Kidney glomerular epithelial cell (primary cell): Measurements from ENCODE around the gene S100P.
A peak's percentile ranks its signal among the peaks of the same experiment; 100 is the strongest.
"Not testable (repeated sequence)": the region's sequence is repeated elsewhere in the genome, so short reads cannot be mapped to it uniquely, and the experiment has no call there.

Experiments
- DNase-seq: peaks from one replicate; lab custom pipeline; 2025; lab: John Stamatoyannopoulos, UW

Gene S100P

DNA sequence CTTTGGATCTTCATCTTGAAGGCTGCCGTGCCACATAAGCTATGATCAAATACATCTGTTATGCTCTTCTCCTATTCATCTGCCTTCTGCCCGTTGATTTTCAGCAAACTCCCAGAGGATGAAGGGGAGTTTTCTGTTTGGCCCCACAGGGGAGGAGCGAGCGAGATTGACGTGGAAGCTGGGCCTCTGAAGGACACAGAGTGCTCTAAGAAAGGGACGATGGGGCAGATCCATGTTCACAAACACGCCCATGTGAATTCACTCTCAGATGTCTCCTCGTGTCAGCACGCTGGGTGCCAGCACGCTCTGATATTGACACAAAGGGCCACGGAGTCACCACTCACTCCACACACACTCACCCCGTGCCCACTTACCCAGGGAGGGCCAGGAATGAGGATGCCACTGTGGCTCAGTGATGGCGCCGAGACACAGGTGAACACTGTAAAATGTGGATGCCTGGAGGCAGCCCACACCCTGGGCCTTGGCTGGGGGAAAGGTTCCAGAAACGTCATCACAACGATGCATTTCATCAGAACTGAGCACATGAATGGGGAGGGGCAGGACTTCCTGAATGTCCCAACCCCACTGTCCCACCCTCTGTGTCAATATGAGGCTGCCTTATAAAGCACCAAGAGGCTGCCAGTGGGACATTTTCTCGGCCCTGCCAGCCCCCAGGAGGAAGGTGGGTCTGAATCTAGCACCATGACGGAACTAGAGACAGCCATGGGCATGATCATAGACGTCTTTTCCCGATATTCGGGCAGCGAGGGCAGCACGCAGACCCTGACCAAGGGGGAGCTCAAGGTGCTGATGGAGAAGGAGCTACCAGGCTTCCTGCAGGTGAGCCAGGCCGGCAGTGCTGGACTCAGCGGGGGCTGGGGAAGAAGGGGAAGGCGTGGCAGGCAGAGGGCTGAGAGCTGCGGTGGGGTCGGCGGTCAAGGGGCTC lies at the start of gene S100P:
Gene S100P (plus strand): TSS at position 648 of the 946 bp plus-strand sequence. CDS start 55 bp downstream, at position 703.
- DNase-seq: no peak

DNA sequence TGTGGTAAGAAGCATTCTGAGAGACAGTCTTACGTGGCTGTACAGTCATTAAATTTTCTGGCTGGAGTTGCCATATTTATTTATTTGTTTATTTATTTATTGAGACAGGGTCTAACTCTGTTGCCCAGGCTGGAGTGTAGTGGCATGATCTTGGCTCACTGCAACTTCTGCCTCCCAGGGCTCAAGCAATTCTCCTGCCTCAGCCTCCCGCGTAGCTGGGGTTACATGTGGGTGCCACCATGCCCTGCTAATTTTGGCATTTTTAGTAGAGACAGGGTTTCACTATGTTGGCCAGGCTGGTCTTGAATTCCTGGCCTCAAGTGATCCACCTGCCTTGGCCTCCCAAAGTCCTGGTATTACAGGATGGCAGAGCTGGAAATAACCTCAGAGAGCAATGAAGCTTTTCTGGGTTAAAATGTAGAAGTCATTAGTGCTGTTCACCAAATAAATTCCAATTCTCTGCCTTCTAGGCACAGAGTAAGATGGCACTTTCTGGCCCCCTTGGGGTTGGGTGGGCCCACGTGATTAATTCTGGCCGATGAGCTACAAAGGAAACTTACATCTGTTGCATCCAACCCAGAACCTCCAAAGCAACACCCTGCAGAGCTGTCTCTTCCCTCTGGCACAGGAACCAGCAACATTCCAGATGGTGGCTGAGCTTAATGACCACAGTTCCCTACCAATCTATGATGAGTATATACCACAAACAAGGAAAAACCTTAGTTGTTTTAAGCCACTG lies 48.7 kb upstream of the S100P start:
- no peak for DNase-seq

DNA sequence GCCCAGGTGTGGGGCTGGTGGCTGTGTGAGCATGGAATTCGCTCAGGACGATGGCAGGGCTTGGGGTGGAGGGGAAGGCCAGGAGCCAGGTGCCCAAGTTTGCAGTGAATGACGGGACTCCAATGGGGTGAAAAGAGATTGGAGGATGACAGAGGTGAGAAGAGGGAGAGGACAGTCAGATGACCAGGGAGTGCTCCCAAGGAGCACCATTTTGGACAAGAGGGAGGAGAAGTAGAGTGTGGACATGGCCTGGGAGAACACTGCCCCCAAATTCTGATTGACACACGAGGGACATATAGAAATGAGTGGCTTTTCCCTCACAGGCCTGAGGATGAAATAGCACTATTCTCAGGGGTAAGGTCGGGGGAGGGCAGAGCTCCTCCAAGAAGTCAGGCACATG lies 46.5 kb upstream of the S100P start:
- DNase-seq: no peak

DNA sequence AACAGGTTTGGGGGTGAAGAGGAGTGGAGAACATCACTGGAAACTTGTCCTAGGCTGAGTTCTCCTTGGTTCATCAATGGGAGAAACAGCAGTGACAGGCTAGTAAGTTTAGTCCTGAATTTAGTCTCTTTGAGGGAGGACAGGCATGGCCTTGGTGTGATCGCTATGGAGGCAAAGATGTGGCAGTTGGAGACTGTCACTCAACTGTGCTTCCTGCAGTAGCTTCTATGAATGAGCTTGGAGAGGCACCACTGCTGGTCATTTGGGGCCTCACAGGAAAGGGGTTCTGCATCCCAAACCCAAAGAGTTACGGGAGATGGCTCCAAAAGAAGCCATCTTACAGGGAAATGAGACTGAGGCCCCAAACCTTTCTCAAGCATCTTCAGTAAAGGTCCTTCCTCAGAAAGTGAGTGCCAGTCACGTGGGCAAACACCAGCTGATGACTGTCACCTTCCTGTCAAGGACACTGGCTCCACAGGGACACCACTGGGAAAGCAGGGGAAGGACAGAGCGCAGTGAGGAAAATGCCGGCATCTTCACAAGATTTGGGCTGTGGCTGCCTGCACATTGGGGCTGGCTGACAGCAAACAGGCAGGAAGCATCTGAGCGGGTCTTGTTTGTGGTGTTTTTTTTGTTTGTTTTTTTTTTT lies 46.0 kb upstream of the S100P start:
- DNase-seq: no peak

DNA sequence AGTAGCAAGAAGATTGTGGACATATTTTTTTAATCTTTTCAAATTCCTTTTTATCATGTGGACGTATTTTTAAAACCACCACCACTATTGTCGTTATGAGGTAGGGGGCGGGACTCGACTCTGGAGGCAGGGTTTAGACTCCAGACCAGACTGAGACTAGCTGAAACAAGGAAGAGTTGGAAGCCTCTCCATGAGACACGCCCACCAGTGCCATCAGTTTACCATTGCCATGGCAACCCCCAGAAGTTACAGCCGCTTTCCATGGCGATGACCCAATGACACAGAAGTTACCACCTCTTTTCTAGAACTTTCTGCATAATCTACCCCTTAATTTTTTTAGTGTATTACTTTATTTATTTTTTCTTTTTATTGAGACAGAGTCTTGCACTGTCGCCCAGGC lies 44.5 kb upstream of the S100P start:
- no peak for DNase-seq

DNA sequence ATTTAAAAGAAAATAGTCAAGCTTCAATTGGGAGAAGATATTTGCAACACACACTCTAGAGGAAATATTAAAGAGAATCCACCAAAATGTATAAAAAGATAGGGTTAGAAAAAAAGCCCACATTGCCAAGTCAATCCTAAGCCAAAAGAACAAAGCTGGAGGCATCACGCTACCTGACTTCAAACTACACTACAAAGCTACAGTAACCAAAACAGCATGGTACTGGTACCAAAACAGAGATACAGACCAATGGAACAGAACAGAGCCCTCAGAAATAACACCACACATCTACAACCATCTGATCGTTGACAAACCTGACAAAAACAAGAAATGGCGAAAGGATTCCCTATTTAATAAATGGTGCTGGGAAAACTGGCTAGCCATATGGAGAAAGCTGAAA lies 39.5 kb upstream of the S100P start:
- DNase-seq: not testable (repeated sequence)

DNA sequence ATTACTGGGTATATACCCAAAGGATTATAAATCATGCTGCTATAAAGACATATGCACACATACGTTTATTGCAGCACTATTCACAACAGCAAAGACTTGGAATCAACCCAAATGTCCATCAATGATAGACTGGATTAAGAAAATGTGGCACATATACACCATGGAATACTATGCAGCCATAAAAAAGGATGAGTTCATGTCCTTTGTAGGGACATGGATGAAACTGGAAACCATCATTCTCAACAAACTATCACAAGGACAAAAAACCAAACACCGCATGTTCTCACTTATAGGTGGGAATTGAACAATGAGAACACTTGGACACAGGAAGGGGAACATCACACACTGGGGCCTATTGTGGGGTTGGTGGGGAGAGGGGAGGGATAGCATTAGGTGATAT lies 38.4 kb upstream of the S100P start:
- not testable (repeated sequence) for DNase-seq

DNA sequence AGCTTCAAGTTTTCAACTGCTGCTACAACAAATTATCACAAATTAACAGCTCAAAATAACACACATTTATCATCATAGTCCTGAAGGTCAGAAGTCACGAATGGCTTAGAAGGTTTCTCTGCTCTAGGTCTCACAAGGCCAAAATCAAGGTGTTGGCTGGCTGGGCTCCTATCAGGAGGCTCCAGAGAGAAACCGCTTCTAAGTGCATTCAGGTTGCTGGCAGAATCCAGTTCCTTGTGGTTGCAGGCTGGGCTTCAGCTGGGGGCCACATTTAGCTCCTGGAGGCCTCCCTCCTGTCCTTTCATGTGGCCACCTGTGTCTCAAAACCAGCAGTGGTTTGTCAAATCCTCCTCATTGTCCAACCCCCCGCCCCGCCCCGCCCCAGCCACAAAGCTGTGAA lies 37.8 kb upstream of the S100P start:
- DNase-seq: no peak

DNA sequence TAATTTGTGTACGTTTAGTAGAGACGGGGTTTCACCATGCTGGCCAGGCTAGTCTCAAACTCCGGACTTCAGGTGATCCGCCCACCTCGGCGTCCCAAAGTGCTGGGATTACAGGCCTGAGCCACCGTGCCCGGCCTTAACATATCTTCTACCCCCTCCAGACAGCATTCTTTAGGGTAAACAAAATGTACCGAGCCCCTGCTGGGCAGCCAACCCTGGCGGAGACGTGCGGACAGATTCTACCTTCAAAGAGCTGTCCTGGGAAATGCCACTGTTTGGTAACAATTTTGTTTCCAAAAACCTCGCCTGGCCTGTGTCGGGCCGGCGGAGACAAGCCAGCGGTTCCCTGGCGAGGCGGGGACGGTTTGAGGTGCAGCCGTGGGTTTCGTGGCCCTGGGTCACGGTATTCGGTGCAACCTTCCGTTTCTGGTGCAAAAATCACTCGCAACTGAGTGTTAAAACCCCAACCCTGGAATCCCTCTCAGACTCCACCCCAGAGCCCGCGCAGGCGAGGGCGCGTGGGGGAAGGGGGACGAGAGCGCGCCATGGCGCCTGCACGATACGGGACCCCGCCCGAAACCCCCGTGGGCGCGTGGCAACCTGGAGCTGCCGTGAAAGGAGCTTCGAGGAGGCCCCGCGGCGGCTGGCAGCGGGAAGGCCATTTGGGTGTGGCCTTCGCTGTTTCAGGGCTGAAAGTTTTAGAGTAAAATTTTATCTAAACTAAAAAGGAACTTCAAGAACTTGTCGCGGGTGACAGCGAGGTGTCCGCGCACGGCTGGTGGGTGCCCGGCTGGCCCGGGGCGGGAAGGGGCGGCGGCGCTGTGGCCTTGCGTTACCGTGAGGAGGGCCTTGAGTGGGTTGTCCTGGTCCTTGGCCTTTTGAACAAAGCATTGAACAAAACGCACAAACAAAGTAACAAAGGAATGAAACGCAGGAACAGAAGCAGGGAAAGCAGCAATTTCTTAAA lies 36.2 kb upstream of the S100P start:
- no peak for DNase-seq

DNA sequence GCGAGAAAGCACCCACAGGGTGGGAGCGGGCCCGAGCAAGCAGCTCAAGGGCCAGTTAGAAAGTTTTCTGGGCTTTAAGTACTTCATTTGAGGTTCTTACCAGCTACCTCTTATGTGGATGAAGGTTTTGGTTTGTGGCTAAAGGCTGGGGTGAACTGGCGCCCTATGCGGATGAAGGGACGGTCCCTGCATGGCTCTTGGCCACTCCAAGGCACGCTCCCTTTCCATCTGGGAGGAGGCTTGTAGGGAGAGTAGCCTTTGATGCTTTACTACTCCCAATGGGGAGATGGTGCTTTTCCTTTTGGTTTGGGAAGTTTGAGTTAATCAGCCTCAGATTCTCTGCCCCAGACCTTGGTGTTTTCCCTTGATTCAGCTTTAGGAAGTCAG lies 35.5 kb upstream of the S100P start:
- no peak for DNase-seq

DNA sequence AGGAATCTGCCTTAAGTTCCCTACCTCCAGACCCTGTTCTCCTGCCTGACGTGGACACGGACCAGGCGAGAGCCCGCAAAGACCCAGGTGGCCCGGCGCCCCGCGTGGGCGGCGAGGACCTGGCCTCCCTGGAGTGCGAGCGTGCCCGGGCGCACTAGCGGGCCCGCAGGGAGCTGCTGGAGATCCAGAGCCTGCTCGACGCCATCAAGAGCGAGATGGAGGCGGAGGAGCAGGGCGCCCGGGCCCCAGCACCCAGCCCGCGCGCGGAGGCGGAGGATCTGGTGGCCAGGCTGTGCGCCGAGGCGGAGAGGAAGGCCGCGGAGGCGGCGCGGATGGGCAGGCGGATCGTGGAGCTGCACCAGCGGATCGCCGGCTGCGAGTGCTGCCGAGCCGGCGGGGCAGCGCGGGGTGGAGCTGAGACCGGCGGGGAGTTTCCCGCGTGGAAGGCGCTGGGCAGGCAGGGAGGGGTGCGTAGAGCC lies 35.0 kb upstream of the S100P start:
- DNase-seq: no peak

DNA sequence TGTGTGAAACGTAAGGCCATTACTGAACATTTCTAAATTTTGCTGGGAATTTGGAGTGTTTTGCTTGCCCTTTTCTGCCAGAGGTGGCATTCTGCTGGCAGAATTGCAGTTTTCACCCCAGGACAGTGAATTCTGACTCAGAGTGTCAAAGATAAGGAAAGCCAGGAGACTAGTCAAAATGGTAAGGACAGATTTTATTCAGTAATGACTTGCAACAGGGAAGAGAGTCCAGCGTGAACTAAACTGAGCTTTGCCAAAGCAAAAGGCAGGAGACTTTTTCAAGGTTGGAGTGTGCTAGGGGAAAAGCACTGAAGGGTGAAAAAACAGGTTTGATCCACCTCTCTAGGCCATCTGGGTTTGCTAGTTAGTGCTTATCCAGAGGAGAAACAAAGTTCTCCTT lies 33.8 kb upstream of the S100P start:
- no peak for DNase-seq

DNA sequence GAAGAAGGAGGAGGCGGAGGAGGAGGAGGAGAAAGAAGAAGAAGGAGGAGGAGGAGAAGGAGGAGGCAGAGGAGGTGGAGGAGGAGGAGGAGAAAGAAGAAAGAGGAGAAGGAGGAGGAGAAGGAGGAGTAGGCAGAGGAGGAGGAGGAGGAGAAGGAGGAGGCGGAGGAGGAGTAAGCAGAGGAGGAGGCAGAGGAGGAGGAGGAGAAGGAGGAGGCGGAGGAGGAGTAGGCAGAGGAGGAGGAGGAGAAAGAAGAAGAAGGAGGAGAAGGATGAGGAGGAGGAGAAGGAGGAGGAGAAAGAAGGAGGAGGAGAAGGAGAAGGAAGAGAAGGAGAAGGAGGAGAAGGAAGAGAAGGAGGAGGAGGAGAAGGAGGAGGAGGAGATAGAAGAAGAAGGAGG lies 33.2 kb upstream of the S100P start:
- no peak for DNase-seq

DNA sequence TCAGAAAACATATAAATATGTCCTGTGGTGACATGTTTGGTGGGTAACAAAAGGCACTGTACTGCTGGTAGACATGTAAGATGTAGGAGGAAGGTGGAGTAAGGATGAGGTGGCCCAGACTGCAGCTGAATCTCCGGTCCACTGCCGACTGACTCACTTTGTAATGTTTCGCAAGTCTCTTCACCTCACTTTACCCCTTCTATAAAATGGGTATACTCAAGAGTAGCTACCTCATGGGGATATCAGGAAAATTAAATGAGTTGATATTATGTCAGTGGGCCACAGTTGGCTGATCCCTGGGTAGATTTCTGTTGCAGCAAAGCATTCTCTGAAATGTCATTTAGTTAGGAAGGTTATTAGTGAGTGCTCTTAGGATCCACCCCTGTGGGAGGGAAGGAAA lies 31.1 kb upstream of the S100P start:
- no peak for DNase-seq

DNA sequence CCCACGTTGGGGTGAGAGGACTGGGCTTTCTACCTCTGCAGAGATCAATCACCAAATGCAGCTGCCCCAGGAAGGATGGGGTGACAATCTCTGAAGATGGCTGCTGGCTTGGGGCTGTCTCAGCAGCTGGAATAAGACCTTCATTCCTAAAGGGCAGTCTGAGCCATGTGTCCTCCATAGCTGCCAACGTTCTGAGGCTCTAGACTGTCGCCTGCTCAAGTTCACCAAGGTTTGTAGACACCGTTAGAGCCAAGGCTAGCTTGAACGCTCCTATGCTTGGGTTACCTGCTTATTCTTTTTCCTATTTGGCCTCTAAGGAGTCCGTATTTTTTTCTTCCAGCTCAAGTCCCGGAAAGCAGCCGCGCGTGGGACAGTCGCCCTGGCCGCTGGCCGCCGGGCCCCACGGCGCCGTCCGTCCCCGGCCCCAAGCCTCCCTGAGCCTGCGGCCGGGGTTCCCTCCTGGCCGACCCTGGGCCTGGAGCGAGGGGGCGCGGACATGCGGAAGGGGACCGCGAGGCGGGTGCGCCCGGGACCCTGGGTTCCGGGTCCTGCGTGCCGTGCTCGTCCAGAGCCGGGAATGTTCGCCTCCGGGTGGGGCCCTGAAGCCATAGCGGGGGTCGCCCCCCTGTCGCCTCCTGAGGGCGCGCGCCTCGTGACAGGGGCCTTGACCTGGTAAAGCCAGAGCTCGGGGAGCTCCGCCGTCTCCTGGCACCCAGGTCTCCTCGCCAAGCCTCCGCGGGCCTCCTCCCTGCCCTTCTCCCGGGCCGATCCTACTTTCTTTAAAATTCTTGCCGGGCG lies 29.9 kb upstream of the S100P start:
- DNase-seq: no peak

DNA sequence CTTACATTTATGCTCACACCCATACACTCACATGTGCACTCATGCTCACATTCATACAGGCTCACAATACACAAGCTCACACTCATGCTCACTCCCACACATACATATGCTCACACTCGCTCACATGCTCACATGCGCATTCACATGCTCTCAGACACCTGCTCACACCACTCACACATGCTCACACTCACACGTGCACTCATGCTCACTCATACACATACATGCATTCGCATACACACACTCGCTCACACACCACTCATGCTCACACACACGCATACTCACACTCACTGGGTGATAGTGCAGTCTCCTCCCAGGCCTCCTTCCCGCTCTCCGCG lies 28.4 kb upstream of the S100P start:
- no peak for DNase-seq

DNA sequence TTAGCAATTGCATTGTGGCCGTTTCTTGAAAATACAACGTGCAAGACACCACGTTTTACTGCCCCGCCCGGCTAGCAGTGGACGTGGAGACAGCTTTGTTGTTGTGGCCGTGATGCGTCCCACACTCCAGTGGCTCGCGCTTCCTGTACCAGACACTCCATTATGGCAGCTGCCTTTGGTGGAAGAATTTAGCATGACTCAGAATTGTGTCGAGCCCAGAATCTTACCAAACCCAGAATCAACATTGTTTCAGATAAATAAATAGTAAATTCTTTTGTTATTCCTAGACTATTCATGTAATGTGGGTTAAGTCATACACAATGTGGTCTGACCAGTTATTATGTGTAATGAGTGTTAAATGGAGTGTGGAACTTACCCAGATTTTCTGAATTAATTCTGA lies 25.3 kb upstream of the S100P start:
- DNase-seq: peak; percentile 69

DNA sequence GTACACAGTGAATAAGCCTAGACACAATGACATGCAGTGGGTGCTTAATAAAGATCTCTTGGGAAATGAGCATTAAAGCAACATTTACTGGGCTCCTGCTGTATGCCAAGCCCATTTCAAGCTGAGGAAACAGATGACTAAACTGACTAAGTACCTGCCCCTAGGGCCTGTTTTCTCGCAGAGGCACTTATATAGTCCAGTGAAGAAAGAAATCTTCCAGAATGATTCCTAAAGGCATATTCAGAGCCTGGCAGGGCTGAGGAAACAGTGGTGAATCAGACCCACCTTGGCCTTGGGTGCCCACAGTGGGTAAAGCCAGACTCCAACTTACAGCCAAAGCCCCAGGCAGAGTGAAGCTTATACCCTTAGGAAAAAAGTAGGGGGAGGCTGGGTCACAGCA lies 22.0 kb upstream of the S100P start:
- no peak for DNase-seq

DNA sequence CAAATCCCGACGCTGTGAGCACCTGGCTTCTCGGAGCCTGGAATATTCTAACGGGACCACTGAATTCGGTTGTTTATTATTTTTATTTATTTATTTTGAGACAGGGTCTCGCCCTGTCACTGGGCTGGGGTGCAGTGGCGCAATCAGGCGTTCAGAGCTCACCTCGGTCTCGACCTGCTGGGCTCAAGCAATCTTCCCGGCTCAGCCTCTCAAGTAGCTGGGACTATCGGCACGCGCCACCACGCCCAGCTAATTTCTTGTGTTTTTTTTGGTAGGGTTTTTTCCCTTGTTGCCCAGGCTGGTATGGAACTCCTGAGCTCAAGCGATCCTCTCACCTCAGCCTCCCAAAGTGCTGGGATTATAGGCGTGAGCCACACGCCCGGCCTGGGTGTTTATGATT lies 21.5 kb upstream of the S100P start:
- DNase-seq: no peak

DNA sequence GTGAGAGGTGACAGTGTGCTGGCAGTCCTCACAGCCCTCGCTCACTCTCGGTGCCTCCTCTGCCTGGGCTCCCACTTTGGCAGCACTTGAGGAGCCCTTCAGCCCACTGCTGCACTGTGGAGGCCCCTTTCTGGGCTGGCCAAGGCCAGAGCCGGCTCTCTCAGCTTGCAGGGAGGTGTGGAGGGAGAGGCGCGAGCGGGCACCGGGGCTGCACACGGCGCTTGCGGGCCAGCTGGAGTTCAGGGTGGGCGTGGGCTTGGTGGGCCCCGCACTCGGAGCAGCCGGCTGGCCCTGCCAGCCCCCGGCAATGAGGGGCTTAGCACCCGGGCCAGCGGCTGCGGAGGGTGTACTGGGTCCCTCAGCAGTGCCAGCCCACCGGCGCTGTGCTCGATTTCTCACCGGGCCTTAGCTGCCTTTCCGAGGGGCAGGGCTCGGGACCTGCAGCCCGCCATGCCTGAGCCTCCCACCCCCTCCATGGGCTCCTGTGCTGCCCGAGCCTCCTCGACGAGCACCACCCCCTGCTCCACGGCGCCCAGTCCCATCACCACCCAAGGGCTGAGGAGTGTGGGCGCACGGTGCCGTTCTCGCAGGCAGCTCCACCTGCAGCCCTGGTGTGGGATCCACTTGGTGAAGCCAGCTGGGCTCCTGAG lies 21.0 kb upstream of the S100P start:
- not testable (repeated sequence) for DNase-seq
